Measurements from ENCODE around the gene COPG1. TPM values are rescaled to one million over a fixed set of nuclear protein-coding genes. Genes with fewer than 3 reads are reported as not detected.

The COPG1 gene
- total and polyA plus RNA-seq, 12 donors, result 63.7 to 154 (median 96.1) TPM

- ATAC-seq, result no peak
Observed at GRCh38 chr3:129288446-129288845, 39.0 kb downstream of the COPG1 start.

GRCh38 chr3:129289201-129289921 is 40.0 kb downstream of the COPG1 start:
- H3K36me3 ChIP-seq, result peaks cover 0 to 100% (median 23%) of the 10 kb centered on the region in 9 donors
- DNase-seq (no peak), ATAC-seq (no peak)
- H3K4me3 ChIP-seq, result no peak overlapping the region
- no peaks in the 10 kb centered on the region for H3K4me1 ChIP-seq
- no peaks in the 10 kb centered on the region for H3K9me3 ChIP-seq
- intact Hi-C loops (cut with DNase I), result no loop called here
- TF ChIP-seq, protein P1, sequence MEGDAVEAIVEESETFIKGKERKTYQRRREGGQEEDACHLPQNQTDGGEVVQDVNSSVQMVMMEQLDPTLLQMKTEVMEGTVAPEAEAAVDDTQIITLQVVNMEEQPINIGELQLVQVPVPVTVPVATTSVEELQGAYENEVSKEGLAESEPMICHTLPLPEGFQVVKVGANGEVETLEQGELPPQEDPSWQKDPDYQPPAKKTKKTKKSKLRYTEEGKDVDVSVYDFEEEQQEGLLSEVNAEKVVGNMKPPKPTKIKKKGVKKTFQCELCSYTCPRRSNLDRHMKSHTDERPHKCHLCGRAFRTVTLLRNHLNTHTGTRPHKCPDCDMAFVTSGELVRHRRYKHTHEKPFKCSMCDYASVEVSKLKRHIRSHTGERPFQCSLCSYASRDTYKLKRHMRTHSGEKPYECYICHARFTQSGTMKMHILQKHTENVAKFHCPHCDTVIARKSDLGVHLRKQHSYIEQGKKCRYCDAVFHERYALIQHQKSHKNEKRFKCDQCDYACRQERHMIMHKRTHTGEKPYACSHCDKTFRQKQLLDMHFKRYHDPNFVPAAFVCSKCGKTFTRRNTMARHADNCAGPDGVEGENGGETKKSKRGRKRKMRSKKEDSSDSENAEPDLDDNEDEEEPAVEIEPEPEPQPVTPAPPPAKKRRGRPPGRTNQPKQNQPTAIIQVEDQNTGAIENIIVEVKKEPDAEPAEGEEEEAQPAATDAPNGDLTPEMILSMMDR (IDR thresholded peaks at IDR 0.05), result no peak
- H3K27ac ChIP-seq, result no peak overlapping the region
- WGBS, 2 donors, result 91 to 94% methylated on average over 6 of the region's 6 CpGs
- H3K27me3 ChIP-seq, result no peaks in the 10 kb centered on the region

More at GRCh38 chr3:129288446-129288845, 39.0 kb downstream of the COPG1 start:
- H3K4me3 ChIP-seq, result no peak overlapping the region
- H3K27ac ChIP-seq, result no peak overlapping the region
- intact Hi-C loops (cut with DNase I), result no loop called here
- peaks cover 0 to 100% (median 20%) of the 10 kb centered on the region in 9 donors for H3K36me3 ChIP-seq
- DNase-seq, result no peak
- no peaks in the 10 kb centered on the region for H3K4me1 ChIP-seq
- TF ChIP-seq, protein P1 (IDR thresholded peaks at IDR 0.05), result no peak
- H3K9me3 ChIP-seq, result no peaks in the 10 kb centered on the region
- WGBS, 2 donors, result 84 to 89% methylated on average over 3 of the region's 3 CpGs
- no peaks in the 10 kb centered on the region for H3K27me3 ChIP-seq

- H3K27me3 ChIP-seq, result no peaks in the 10 kb centered on the region
- no peak overlapping the region for H3K27ac ChIP-seq
- peaks cover 0 to 100% (median 19%) of the 10 kb centered on the region in 9 donors for H3K36me3 ChIP-seq
- H3K4me3 ChIP-seq, result no peak overlapping the region
- no peaks in the 10 kb centered on the region for H3K9me3 ChIP-seq
- intact Hi-C loops (cut with DNase I), result no loop called here
- 78 to 80% methylated on average over 4 of the region's 4 CpGs for WGBS, 2 donors
- DNase-seq, result no peak
- ATAC-seq, result no peak
- TF ChIP-seq, protein P1 (IDR thresholded peaks at IDR 0.05), result no peak
- H3K4me1 ChIP-seq, result no peaks in the 10 kb centered on the region
Observed at GRCh38 chr3:129291236-129291886, 42.0 kb downstream of the COPG1 start.

- TF ChIP-seq, protein P1 (IDR thresholded peaks at IDR 0.05), result no peak
- no peak overlapping the region for H3K4me3 ChIP-seq
- H3K36me3 ChIP-seq, result peaks cover 0 to 100% (median 29%) of the 10 kb centered on the region in 9 donors
- DNase-seq, result no peak
- H3K4me1 ChIP-seq, result no peaks in the 10 kb centered on the region
- no peak for ATAC-seq
- WGBS, 2 donors, result 76 to 94% methylated on average over 5 of the region's 5 CpGs
- H3K9me3 ChIP-seq, result no peaks in the 10 kb centered on the region
- intact Hi-C loops (cut with DNase I), result no loop called here
- H3K27me3 ChIP-seq, result no peaks in the 10 kb centered on the region
- H3K27ac ChIP-seq, result no peak overlapping the region
Observed at GRCh38 chr3:129295286-129295685, 45.9 kb downstream of the COPG1 start.
